Stimulated activated CD8-positive, alpha-beta memory T cell treated with anti-CD3 and anti-CD28 coated beads, Interleukin-2, amount 100 ng/mL, for 1 hour (primary cell): ENCODE measurements around the gene SMCO2.
"Not testable (repeated sequence)": the region's sequence is repeated elsewhere in the genome, so short reads cannot be mapped to it uniquely, and the experiment has no call there.

ENCODE experiments used
- DNase-seq, 2 donors: peaks; one replicate each; pipeline ENCODE4 v3.0.0-alpha.2; 2020; ENCODE audit warnings: low read depth in 2 of 2

The SMCO2 gene

DNA sequence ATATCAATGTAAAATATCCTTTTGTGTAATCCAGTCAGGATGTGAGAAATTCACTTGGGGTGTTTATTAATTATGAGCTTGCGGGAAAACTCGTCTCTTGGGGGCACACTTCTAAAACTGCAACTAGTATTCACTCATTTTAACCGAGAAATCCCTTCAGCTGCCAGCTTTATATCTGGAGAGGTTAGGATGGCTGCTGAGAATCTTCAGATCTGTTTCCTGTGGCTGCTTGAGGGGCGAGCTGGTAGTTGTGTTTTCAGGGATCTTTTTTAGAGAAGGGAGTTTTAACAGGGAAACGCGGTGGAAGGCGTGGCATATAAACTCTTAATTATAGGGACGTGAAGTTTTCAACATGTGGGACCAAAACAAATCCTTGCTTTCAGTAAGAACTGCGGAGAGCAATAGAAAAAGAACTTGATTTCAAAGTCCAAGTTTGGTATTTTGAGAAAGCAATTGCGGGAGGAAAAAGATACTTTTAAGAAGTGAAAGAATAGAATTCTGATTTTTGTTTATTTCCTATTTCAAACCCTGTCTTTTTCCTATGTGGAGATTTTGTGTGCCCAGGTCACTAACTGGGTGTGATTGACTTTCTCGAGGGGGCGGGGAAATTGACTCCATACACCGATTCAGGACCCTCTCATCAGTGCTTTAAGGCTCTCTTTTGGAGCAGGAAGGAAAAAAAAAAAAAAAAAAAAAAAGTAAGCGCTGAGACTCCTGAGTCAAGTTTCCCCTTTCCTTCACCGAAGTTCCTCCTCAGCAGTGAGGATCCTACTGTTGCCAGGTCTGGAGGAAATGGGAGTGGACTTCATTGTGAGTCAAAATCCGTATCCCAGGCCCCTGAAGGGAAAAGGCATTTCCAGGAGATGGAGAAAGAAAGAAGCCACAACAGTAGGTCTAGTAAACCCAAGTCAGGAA lies 78.6 kb downstream of the SMCO2 start:
- no peak for DNase-seq

- DNase-seq, result no peak
Measured at GRCh38 chr12:27527512-27527911, 81.0 kb downstream of the SMCO2 start.

GRCh38 chr12:27528788-27529187 lies 82.3 kb downstream of the SMCO2 start:
- no peak for DNase-seq

DNA sequence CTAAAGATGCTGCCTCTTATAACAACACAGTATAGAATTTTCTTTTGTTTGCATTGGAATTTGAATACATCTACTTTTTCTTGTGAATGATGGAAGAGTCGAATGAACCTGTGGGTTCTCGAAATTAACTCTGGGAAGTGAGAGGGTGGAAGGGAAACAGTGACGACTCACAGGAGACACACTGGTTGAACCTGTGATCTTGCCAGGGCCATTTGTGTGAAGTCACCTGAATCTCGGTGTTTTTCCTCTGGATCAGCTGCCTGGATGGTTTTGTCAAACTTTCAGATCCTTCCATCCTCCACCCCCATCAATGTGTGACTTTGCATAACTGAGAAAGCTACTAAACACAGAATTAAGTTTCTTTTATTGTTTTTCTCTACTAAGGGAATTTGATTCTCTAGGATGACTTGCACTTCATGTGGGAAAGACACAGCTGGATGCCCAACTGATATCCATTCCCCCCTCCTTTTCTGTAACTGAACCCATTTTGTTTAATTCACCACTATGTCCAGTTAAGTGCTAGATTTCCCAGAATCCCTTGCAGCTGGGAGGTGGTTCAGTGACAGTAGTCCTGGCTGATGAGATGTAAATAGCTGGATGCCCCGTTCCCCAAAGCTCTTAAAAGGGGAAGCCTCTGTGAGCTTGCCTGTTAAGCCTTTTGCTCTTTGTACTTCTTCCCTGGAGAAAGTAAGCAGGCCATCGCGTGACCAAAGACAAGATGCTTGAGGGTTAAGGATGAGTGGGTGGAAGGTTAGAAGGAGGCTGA lies 83.8 kb downstream of the SMCO2 start:
- no peak for DNase-seq

DNA sequence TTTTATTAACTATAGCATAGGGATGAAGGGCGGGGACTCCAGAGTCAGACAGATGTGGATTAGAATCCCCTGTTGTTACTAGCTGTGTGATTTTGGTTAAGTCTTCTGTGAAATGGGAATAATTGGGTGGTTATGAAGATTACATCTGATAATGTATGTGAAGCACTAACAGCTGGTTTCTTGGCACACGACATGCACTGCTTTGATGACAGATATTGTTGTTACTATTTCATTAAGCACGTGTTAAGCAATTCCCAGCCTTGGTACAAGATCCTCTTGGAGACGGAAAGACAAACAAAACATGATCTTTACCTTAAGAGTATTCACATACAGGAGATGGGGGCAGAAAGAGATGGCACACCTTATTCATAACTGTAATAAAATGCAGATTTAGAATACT lies 85.4 kb downstream of the SMCO2 start:
- DNase-seq, result no peak

DNA sequence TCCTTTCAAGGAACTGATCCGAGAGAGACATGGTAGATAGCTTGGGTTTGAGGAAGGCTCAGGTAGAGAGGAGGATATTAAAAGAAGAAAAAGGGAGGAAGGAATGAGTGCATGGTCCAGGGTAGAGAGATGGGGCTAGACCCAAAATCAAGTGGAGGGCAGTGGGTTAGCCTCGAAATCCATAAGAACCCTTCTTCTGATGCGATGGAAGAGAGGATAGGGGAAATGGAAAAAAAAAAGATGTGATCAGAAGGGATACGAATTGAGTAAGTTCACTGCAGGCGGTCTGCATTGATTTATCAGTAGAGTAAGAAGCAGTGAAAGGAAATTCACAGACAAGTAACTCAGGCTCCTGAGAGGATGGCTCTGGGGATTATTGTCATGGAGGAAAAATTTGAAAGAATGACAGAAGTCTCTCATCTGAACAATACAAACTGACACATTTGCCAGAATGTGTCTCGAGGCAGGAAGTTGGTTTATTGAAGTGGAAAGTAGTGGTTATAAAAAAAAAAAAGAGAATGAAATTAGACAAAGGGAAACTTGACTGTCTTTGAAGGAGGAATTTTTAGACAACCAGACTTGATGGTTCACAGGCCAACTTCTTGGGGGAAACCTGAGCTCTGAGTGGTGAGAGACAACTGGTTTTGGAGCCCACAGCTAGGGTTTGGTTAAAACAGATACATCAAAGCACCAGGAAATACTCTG lies 87.7 kb downstream of the SMCO2 start:
- DNase-seq, result no peak

GRCh38 chr12:27534765-27535161 lies 88.2 kb downstream of the SMCO2 start:
- no peak for DNase-seq

GRCh38 chr12:27535318-27535717 lies 88.8 kb downstream of the SMCO2 start:
- no peak for DNase-seq

DNA sequence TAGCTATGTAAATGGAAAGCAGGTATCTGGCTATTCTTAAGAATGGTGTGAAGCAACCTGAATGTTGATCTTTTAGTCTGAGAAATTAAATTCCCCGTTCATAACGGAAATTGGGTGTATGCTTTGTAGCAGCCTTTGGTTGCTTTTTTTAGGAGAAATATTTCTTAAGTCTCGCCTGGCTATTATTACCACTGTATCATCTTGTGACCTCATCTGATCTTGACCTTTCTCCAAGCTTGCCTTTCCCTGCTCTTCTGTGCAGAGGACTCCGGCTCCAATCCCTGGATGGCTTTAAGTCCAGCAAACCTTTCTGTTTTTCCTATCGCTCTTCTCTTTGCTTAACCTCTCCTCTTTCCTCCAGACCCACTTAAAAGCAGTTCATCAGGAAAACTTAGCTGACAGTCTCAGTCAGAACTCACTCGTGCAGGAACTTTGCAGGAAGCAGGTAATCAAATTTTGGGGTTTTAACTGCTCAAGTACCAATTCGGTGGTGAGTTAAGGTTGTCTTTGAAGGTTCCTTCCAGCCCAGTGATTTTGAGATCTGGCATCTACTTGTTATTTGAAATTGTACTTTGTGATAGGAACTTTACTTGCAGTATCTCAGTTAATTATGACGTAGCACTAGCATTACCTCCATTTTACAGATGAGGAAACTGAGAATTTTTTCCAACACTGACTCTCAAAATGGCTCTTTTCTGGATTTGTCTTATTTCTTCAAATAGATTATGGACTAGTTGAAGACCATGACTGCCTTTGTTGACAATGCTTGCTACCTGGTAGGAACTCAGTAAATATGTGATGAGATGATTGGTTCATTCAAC lies 91.5 kb downstream of the SMCO2 start:
- DNase-seq, result no peak

DNA sequence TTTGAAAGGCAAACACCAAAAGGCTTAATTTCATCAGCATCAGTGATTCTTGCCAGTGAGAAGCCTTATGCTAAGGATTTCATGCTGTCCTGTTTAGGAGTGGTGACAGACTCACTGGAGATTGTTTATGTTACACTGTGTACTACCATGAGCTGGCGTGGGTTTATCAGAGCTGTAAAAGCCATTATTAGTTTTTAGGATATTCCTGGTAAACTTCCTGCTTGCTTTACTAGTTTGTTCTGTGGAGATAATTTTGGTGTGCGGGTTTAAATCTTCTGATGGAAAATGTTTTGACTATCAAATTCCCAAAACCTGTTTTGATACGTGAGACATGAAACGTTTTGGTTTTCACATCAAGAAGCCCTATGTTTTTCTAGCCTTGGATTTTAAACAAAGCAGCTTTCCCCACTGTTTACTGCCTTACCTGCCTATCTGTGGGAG lies 92.7 kb downstream of the SMCO2 start:
- no peak for DNase-seq

- no peak for DNase-seq
Measured at GRCh38 chr12:27541031-27541719, 94.6 kb downstream of the SMCO2 start.

- DNase-seq, result no peak
Measured at GRCh38 chr12:27542628-27543027, 96.1 kb downstream of the SMCO2 start.

DNA sequence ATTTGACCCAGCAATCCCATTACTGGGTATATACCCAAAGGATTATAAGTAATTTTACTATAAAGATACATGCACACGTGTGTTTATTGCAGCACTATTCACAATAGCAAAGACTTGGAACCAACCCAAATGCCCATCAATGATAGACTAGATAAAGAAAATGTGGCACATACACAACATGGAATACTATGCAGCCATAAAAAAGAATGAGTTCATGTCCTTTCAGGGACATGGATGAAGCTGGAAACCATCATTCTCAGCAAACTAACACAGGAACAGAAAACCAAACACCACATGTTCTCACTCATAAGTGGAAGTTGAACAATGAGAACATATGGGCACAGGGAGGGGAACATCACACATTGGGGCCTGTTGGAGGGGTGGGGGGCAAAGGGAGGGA lies 98.3 kb downstream of the SMCO2 start:
- DNase-seq, result not testable (repeated sequence)

DNA sequence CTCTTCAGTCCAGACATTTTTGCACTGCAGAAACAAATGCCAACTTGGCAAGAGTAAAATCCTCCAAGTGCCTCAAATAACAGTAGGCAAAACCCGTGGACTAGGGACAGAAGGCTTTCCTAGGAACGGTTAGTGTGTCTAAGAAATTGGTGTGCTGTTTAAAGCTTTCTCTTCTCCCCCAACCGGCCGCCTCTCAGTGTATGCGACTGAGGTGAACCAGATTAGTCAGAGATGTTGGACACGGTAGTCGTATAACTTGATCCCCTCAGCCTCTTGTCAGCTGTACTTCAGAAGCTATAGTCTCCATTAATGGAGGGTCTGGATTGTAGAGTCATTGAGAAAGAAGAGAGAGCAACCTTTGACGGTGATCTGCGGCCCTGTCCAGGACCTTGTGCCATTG lies 99.1 kb downstream of the SMCO2 start:
- DNase-seq, result no peak

GRCh38 chr12:27547592-27547991 lies 101.1 kb downstream of the SMCO2 start:
- no peak for DNase-seq

- no peak for DNase-seq
Measured at GRCh38 chr12:27548301-27549199, 102.0 kb downstream of the SMCO2 start.

DNA sequence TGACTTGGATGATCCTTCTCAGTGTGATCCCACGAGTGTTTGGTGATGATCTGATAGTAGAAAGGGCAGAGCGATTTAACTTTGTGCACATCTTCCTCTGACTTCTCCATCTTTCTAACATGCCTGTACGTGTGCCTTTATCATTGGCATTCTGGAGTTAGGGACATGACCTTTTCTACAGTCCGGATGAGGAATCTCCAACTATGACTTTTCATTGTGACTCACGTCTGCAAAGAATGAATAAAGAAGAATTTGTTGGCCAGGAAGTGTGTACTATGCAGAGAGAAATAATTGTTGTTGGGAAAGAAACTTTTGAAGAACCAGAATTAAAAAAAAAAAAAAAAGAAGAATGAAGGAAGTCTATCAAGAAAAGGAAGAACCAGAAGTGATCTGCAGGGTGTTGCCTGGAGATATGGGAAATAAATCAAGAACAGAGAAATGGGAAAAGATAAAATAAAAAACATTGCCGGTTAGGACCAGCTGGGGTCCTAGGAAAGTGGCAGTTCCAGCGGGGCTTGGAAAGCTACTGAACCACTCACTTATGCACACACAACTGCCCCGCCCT lies 102.8 kb downstream of the SMCO2 start:
- no peak for DNase-seq

- DNase-seq, result no peak
Measured at GRCh38 chr12:27549801-27550652, 103.5 kb downstream of the SMCO2 start.

GRCh38 chr12:27550653-27550975 lies 104.1 kb downstream of the SMCO2 start:
- no peak for DNase-seq
